GM12872 (cell line): ENCODE results near the gene HCCS.

Source experiments
- CTCF ChIP-seq: IDR thresholded peaks from 3 replicates; pipeline ENCODE4 v1.5.1; 2011; ENCODE audit warnings: low read depth, mild to moderate bottlenecking, low read length, moderate library complexity; ENCODE audit not compliant: insufficient read depth

Gene HCCS

GRCh38 chrX:11124112-11124511 is 13.0 kb downstream of the HCCS start:
- no peak for TF ChIP-seq CTCF

GRCh38 chrX:11125060-11125459 is 13.9 kb downstream of the HCCS start:
- TF ChIP-seq CTCF: no peak

GRCh38 chrX:11129534-11130105 is 18.5 kb downstream of the HCCS start:
- no peak for TF ChIP-seq CTCF

- no peak for TF ChIP-seq CTCF
Observed at GRCh38 chrX:11130136-11130535, 19.0 kb downstream of the HCCS start.

- no peak for TF ChIP-seq CTCF
Observed at GRCh38 chrX:11131146-11131545, 20.0 kb downstream of the HCCS start.

- no peak for TF ChIP-seq CTCF
Observed at GRCh38 chrX:11135564-11136185, 24.5 kb downstream of the HCCS start.

GRCh38 chrX:11137543-11138139 is 26.5 kb downstream of the HCCS start:
- TF ChIP-seq CTCF: 0 out of 3 replicates have a peak, but pooled peaks have one; percentile 37
